H1 (cell line): ENCODE data around the gene GABRE. TPM values are rescaled to one million over a fixed set of nuclear protein-coding genes. Genes with fewer than 3 reads are reported as not detected.

ENCODE experiments used
- CTCF ChIP-seq, 3 experiments: IDR thresholded peaks; 1 replicate in 2 of 3; 2 replicates in 1 of 3; pipeline versions ENCODE4 v1.5.1 to v1.6.1; 2011; ENCODE audit warnings: low read length in 3 of 3, mild to moderate bottlenecking in 3 of 3, inconsistent platforms in 2 of 3, low read depth in 1 of 3, moderate library complexity in 1 of 3; ENCODE audit not compliant: insufficient read depth in 1 of 3; ENCODE audit errors: control extremely low read depth in 1 of 3
- polyA plus RNA-seq, 7 experiments: library from polyadenylated mRNA; depleted of rRNA in 3 of 7; stranded (reverse) in 5 of 7; unstranded in 2 of 7; fragments of >200 nt in 5 of 7; fragments of 200-250 nt in 2 of 7; gene quantifications; 1 replicate in 5 of 7; 2 replicates in 1 of 7; 4 replicates in 1 of 7; pipeline versions ENCODE4 v1.2.1 to v1.2.3, GENCODE V29; 2011 to 2013; ENCODE audit warnings: missing spikeins in 2 of 7, mixed read lengths in 2 of 7
- total RNA-seq: library from RNA; stranded (reverse); fragmentation: NEBNext Ultra II Directional; extraction: Animal tissue kit (Norgen Biotek cat#: 25700); gene quantifications from 2 replicates; pipeline ENCODE4 v1.2.1, GENCODE V29; 2021

Gene GABRE
- total and polyA plus RNA-seq, 2 of the 8 experiments (the other 6 are each of a cell fraction or from before 2014, with no cell fraction given), result 5.5 to 7.0 TPM

- TF ChIP-seq CTCF (IDR thresholded peaks at IDR 0.05; ENCODE audit: control extremely low read depth in 1 of 3, insufficient read depth in 1 of 3, low read depth in 1 of 3, low read length in 3 of 3), result no peak
These were observed 1.3 kb upstream of the GABRE start (continued) for GRCh38 chrX:151975736-151976275.
